Ascending aorta (tissue), 2 donors: ENCODE data around the gene F11R. TPM values are rescaled to one million over a fixed set of nuclear protein-coding genes. Genes with fewer than 3 reads are reported as not detected.

Experiments
- DNase-seq, 2 donors: peaks; one replicate each; pipeline ENCODE4 v3.0.0-alpha.2; 2019; ENCODE audit warnings: low spot score in 2 of 2
- H3K27ac ChIP-seq, 2 donors: fragments of 200-600 bp; sonication (generic); one replicate each; pipeline ENCODE4 v1.5.1; 2016 to 2017; ENCODE audit warnings: mild to moderate bottlenecking in 1 of 2
- H3K27me3 ChIP-seq: fragments of 200-600 bp; sonication (generic); one replicate; pipeline ENCODE4 v1.5.1; 2017
- H3K36me3 ChIP-seq, 2 donors: fragments of 200-600 bp; sonication (generic); one replicate each; pipeline ENCODE4 v1.5.1; 2016
- H3K4me1 ChIP-seq, 2 donors: fragments of 200-600 bp; sonication (generic); one replicate each; pipeline ENCODE4 v1.5.1; 2016 to 2017; ENCODE audit warnings: mild to moderate bottlenecking in 1 of 2
- H3K4me3 ChIP-seq, 2 donors: fragments of 200-600 bp; sonication (generic); one replicate each; pipeline ENCODE4 v1.5.1; 2016 to 2017; ENCODE audit warnings: mild to moderate bottlenecking in 1 of 2
- H3K9me3 ChIP-seq, 2 donors: fragments of 200-600 bp; sonication (generic); one replicate each; pipeline ENCODE4 v1.5.1; 2016
- intact Hi-C: fragments of 100-400 bp; cut with DNase I; formaldehyde crosslinking; loops from one replicate; pipeline ENCODE4 v1.15.1; 2023
- total RNA-seq: library from RNA; depleted of rRNA; stranded (reverse); fragments of >200 nt; gene quantifications from one replicate; pipeline ENCODE4 v1.1.0, GENCODE V29; 2016
- TF ChIP-seq, protein P1 (sequence below), 3 experiments: fragments of 200-600 bp in 2 of 3; fragments of 450-650 bp in 1 of 3; sonication (generic) in 2 of 3; IDR thresholded peaks; one replicate each; pipeline ENCODE4 v1.5.1; 2016 to 2019; ENCODE audit warnings: antibody characterized with exemption in 3 of 3, mild to moderate bottlenecking in 1 of 3, moderate library complexity in 1 of 3

Gene F11R
- total RNA-seq, 1 donor from 2014 or later = 19.9 TPM

DNA sequence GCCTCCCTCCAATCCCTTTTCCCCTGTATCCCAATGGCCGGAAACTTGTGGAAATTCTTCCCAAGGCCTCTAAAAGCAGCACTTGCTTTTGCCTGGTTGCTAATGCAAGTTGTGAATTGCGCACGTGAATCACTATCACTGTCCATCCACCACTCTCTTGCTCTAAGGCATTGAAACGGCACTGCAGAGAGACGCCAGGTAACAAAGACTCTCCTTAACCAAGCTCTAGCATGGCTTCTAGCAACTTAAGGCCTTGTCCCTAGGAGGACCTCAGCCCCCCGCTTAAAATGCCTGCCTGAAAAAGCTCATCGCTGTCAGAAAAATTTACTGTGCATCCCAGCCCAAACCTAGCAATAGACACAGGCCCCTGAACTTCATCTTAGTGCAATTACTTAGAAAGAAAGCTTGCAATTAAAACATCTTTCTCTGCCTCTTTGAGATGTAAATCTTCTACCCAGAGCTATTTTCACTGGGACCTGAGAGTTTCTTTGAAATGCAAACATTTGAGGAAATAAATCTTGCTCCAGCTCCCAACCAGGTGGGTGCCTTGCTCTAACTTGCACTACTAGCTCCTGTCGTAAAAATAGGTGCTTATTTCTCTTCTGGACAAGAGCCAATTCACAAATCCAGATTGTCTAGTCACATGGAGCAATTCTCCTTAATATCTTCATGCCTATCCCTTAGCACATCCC, 33.4 kb downstream of the F11R start:
- Histone ChIP-seq H3K27me3 (no peaks in the 10 kb centered on the region), H3K36me3 (no peaks in the 10 kb centered on the region), H3K27ac (no peak overlapping the region), H3K4me3 (no peak overlapping the region), H3K9me3 (no peaks in the 10 kb centered on the region), H3K4me1 (no peaks in the 10 kb centered on the region)
- TF ChIP-seq, protein P1, sequence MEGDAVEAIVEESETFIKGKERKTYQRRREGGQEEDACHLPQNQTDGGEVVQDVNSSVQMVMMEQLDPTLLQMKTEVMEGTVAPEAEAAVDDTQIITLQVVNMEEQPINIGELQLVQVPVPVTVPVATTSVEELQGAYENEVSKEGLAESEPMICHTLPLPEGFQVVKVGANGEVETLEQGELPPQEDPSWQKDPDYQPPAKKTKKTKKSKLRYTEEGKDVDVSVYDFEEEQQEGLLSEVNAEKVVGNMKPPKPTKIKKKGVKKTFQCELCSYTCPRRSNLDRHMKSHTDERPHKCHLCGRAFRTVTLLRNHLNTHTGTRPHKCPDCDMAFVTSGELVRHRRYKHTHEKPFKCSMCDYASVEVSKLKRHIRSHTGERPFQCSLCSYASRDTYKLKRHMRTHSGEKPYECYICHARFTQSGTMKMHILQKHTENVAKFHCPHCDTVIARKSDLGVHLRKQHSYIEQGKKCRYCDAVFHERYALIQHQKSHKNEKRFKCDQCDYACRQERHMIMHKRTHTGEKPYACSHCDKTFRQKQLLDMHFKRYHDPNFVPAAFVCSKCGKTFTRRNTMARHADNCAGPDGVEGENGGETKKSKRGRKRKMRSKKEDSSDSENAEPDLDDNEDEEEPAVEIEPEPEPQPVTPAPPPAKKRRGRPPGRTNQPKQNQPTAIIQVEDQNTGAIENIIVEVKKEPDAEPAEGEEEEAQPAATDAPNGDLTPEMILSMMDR (IDR thresholded peaks at IDR 0.05) = no peak
- intact Hi-C loops = no loop called here
- DNase-seq = no peak

DNA sequence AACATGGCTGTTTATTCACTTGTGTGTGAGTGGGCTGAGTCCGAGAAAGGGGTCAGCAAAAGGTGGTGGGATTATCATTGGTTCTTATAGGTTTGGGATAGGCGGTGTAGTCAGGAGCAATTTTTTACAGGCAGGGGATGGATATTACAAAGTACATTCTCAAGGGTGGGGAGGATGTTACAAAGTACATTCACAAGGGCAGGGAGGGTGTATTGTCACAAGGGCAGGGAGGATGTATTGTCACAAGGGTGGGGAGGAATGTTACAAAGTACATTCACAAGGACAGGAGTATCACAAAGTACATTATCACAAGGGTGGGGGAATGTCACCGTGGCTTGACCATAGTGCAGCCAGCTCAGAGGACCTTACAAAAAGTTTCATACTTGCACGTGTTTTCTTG, 35.2 kb downstream of the F11R start:
- H3K36me3 ChIP-seq = no peaks in the 10 kb centered on the region
- no peak for DNase-seq
- H3K27me3 ChIP-seq = no peaks in the 10 kb centered on the region
- H3K4me3 ChIP-seq = no peak overlapping the region
- TF ChIP-seq, protein P1 (IDR thresholded peaks at IDR 0.05) = no peak
- no peak overlapping the region for H3K27ac ChIP-seq
- no peaks in the 10 kb centered on the region for H3K4me1 ChIP-seq
- intact Hi-C loops = no loop called here
- H3K9me3 ChIP-seq = no peaks in the 10 kb centered on the region

DNA sequence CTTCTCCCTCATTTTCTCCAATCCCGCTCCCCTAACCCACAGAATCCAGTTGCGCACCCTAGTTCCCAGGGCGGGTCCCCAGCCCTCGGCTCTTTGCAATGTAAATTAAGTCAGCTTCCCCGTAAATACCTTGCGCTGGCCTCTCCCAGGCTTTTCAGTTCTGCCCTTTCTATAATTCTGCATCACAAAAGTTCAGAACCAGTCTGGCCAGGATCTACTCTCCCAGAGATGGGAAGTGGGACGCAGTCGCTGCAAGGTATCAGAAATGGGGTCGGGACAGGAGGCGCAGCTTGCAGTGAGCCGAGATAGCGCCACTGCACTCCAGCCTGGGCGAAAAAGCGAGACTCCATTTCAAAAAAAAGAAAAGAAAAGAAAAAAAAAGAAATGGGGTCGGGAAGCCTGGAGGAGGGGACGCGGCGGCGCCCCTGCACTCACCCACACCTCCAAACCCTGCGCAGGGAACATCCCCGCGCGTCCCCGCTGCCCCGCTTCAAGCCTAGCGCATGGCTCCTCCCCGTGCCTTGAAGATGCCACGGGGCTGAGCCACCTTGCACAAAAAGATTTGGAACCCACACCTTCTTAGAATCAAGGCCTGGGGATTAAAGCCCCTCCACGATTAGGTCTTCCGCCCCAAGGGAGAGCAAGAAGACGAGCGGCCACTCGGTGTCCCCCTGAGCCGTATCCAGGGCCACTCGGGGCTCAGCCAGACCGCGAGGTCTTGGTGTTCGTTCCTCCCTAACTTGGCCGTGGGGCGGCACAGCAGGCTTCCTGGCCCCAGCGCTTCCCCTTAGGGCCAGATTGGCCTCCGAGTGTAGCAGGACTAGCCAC, 39.2 kb downstream of the F11R start:
- intact Hi-C loops = no loop called here
- Histone ChIP-seq H3K27me3 (no peaks in the 10 kb centered on the region), H3K9me3 (no peaks in the 10 kb centered on the region)

DNA sequence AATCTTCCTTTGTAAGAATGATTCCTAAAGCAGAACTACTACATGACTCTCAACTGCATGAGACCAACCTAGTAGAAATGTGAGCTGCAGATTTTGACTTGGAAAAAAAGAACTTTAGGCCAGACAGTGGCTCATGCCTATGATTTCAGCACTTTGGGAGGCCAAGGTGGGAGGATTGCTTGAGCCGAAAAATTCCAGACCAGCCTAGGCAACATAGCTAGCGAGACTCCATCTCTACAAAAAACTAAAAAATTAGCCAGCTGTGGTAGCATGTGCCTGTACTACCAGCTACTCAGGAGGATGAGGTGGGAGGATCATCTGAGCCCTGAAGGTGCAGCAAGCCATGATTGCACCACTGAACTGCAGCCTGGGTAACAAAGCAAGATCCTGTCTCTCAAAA, 41.7 kb downstream of the F11R start:
- Histone ChIP-seq H3K4me1 (no peaks in the 10 kb centered on the region), H3K27ac (no peak overlapping the region), H3K9me3 (no peaks in the 10 kb centered on the region), H3K4me3 (no peak overlapping the region), H3K36me3 (no peaks in the 10 kb centered on the region), H3K27me3 (no peaks in the 10 kb centered on the region)
- intact Hi-C loops = no loop called here
- TF ChIP-seq, protein P1 (IDR thresholded peaks at IDR 0.05) = no peak
- DNase-seq = no peak

More for the DNA sequence above, 39.2 kb downstream of the F11R start:
- Histone ChIP-seq H3K36me3 (no peaks in the 10 kb centered on the region), H3K27ac (no peak overlapping the region), H3K4me1 (no peaks in the 10 kb centered on the region), H3K4me3 (peak overlapping the region in 1 of 2 donors; percentile 34)
- TF ChIP-seq, protein P1 (IDR thresholded peaks at IDR 0.05) = no peak
- no peak for DNase-seq

DNA sequence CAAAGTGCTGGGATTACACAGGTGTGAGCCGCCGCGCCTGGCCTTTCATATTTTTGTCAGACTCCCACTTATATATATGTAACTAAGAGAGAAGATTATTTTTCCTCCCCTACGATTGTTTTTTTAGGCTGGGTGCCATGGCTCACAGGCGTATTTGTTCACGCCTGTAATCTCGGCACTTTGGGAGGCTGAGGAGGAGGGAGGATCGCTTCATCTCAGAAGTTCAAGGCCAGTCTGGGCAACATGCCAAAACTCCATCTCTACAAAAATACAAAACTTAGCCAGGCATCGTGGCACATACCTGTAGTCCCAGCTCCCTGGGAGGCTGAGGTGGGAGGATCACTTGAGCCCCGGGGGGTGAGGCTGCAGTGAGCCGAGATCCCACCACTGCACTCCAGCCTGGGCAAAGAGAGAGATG, 42.4 kb downstream of the F11R start:
- no peaks in the 10 kb centered on the region for H3K27me3 ChIP-seq

More for the DNA sequence above, 42.4 kb downstream of the F11R start:
- intact Hi-C loops = no loop called here
- Histone ChIP-seq H3K4me1 (no peaks in the 10 kb centered on the region), H3K9me3 (no peaks in the 10 kb centered on the region), H3K4me3 (no peak overlapping the region), H3K36me3 (no peaks in the 10 kb centered on the region), H3K27ac (no peak overlapping the region)
- TF ChIP-seq, protein P1 (IDR thresholded peaks at IDR 0.05) = no peak
- no peak for DNase-seq
